ENCODE measurements around the gene NELL2.

DNA sequence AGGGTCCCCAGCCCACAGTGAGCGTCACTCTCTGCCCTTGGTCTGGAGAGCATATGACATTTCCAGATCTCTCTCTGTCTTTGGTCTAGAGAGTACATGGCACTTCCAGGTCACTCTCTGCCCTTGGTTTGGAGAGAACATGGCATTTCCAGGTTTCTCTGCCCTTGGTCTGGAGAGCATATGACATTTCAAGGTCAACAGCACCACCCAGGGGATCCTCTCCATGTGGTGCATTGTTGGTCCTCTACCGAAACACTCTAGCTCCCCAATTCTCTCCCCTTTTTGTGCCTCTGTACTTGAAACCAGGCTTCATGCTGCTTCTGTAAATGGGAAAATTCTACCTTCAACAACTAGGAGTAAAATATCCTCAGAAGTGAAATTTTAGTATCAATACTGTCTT lies 399.4 kb downstream of the NELL2 start:
- TF ChIP-seq EZH2 (IDR thresholded peaks at IDR 0.05; ENCODE audit: borderline replicate concordance, control insufficient read depth, low read depth, low read length) = no peak
- TF ChIP-seq ASH2L (IDR thresholded peaks at IDR 0.05; ENCODE audit: borderline replicate concordance, low read depth) = no peak
- no peak for TF ChIP-seq CREB1 (IDR thresholded peaks at IDR 0.05; ENCODE audit: low read depth)
- no peak for TF ChIP-seq POLR2AphosphoS5 (IDR thresholded peaks at IDR 0.05; ENCODE audit: low read length)
- TF ChIP-seq FOS (IDR thresholded peaks at IDR 0.05; ENCODE audit: borderline replicate concordance, extremely low read depth, insufficient read length) = no peak
- no peak for TF ChIP-seq MTA2 (IDR thresholded peaks at IDR 0.05; ENCODE audit: low read depth)
- no peak for TF ChIP-seq POLR2A (IDR thresholded peaks at IDR 0.05; ENCODE audit: low read depth, low read length)
- TF ChIP-seq, protein P1, sequence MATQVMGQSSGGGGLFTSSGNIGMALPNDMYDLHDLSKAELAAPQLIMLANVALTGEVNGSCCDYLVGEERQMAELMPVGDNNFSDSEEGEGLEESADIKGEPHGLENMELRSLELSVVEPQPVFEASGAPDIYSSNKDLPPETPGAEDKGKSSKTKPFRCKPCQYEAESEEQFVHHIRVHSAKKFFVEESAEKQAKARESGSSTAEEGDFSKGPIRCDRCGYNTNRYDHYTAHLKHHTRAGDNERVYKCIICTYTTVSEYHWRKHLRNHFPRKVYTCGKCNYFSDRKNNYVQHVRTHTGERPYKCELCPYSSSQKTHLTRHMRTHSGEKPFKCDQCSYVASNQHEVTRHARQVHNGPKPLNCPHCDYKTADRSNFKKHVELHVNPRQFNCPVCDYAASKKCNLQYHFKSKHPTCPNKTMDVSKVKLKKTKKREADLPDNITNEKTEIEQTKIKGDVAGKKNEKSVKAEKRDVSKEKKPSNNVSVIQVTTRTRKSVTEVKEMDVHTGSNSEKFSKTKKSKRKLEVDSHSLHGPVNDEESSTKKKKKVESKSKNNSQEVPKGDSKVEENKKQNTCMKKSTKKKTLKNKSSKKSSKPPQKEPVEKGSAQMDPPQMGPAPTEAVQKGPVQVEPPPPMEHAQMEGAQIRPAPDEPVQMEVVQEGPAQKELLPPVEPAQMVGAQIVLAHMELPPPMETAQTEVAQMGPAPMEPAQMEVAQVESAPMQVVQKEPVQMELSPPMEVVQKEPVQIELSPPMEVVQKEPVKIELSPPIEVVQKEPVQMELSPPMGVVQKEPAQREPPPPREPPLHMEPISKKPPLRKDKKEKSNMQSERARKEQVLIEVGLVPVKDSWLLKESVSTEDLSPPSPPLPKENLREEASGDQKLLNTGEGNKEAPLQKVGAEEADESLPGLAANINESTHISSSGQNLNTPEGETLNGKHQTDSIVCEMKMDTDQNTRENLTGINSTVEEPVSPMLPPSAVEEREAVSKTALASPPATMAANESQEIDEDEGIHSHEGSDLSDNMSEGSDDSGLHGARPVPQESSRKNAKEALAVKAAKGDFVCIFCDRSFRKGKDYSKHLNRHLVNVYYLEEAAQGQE (IDR thresholded peaks at IDR 0.05; ENCODE audit: low read depth, low read length) = no peak
- TF ChIP-seq, protein P2, sequence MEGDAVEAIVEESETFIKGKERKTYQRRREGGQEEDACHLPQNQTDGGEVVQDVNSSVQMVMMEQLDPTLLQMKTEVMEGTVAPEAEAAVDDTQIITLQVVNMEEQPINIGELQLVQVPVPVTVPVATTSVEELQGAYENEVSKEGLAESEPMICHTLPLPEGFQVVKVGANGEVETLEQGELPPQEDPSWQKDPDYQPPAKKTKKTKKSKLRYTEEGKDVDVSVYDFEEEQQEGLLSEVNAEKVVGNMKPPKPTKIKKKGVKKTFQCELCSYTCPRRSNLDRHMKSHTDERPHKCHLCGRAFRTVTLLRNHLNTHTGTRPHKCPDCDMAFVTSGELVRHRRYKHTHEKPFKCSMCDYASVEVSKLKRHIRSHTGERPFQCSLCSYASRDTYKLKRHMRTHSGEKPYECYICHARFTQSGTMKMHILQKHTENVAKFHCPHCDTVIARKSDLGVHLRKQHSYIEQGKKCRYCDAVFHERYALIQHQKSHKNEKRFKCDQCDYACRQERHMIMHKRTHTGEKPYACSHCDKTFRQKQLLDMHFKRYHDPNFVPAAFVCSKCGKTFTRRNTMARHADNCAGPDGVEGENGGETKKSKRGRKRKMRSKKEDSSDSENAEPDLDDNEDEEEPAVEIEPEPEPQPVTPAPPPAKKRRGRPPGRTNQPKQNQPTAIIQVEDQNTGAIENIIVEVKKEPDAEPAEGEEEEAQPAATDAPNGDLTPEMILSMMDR (IDR thresholded peaks at IDR 0.05 in 2 of 3, conservative IDR thresholded peaks at IDR 0.05 in 1 of 3; ENCODE audit: control insufficient read depth in 2 of 3, extremely low read depth in 1 of 3, insufficient read depth in 1 of 3, low read depth in 3 of 3, low read length in 3 of 3) = no peak; a peak in 1 of 6 replicates
- TF ChIP-seq TARDBP (IDR thresholded peaks at IDR 0.05; ENCODE audit: borderline replicate concordance) = no peak
- TF ChIP-seq ESRRA (IDR thresholded peaks at IDR 0.05; ENCODE audit: low read length) = no peak
- TF ChIP-seq, protein P3, sequence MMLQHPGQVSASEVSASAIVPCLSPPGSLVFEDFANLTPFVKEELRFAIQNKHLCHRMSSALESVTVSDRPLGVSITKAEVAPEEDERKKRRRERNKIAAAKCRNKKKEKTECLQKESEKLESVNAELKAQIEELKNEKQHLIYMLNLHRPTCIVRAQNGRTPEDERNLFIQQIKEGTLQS (IDR thresholded peaks at IDR 0.05; ENCODE audit: borderline replicate concordance, extremely low read depth, low read depth, low read length) = no peak
